ENCODE results near the gene INO80E.

- no peak for TF ChIP-seq CTCF (IDR thresholded peaks at IDR 0.05 in 8 of 11, conservative IDR thresholded peaks at IDR 0.05 in 3 of 11)
- TF ChIP-seq POLR2A (IDR thresholded peaks at IDR 0.05): no peak
- TF ChIP-seq POLR2AphosphoS5 (IDR thresholded peaks at IDR 0.05): peak in 1 of 3 donors; percentile 16
Measured at GRCh38 chr16:30000735-30001631, 4.9 kb downstream of the INO80E start.
